Activated naive CD8-positive, alpha-beta T cell treated with anti-CD3 and anti-CD28 coated beads for 36 hours (primary cell): ENCODE measurements around the gene YTHDF1. TPM values are rescaled to one million over a fixed set of nuclear protein-coding genes. Genes with fewer than 3 reads are reported as not detected.

Experiments used
- DNase-seq: peaks from one replicate; pipeline ENCODE4 v3.0.0; 2021
- H3K27ac Mint-ChIP-seq: one replicate; pipeline ENCODE4 v1.8.0; 2022; ENCODE audit warnings: mild to moderate bottlenecking, moderate library complexity, mixed read lengths
- H3K27me3 Mint-ChIP-seq: one replicate; pipeline ENCODE4 v1.8.0; 2022; ENCODE audit warnings: mild to moderate bottlenecking, mixed read lengths
- H3K36me3 Mint-ChIP-seq: one replicate; pipeline ENCODE4 v1.8.0; 2021; ENCODE audit warnings: mild to moderate bottlenecking, mixed read lengths
- H3K4me1 Mint-ChIP-seq: one replicate; pipeline ENCODE4 v1.8.0; 2021; ENCODE audit warnings: mixed read lengths
- H3K4me3 Mint-ChIP-seq: one replicate; pipeline ENCODE4 v1.8.0; 2022; ENCODE audit warnings: mild to moderate bottlenecking, moderate library complexity, mixed read lengths
- H3K9me3 Mint-ChIP-seq: one replicate; pipeline ENCODE4 v1.8.0; 2022; ENCODE audit warnings: mixed read lengths
- total RNA-seq, 2 experiments: library from RNA; stranded (reverse); gene quantifications; one replicate each; pipeline ENCODE4 v1.2.3, GENCODE V29; 2021

The YTHDF1 gene
- total RNA-seq, 2 experiments from 2014 or later = 47.4 to 48.3 TPM

GRCh38 chr20:63168861-63169260, 47.1 kb downstream of the YTHDF1 start:
- no peaks in the 10 kb centered on the region for H3K4me1 Mint-ChIP-seq
- H3K27ac Mint-ChIP-seq = no peak overlapping the region
- H3K36me3 Mint-ChIP-seq = no peaks in the 10 kb centered on the region
- no peak for DNase-seq
- no peaks in the 10 kb centered on the region for H3K9me3 Mint-ChIP-seq
- H3K4me3 Mint-ChIP-seq = no peak overlapping the region
- H3K27me3 Mint-ChIP-seq = peaks cover 16% of the 10 kb centered on the region

- H3K4me3 Mint-ChIP-seq = no peak overlapping the region
- H3K4me1 Mint-ChIP-seq = no peaks in the 10 kb centered on the region
- no peaks in the 10 kb centered on the region for H3K36me3 Mint-ChIP-seq
- no peak for DNase-seq
- H3K27me3 Mint-ChIP-seq = peaks cover 13% of the 10 kb centered on the region
- H3K27ac Mint-ChIP-seq = no peak overlapping the region
- H3K9me3 Mint-ChIP-seq = no peaks in the 10 kb centered on the region
Measured at GRCh38 chr20:63167918-63168520, 47.9 kb downstream of the YTHDF1 start.

GRCh38 chr20:63167026-63167917, 48.7 kb downstream of the YTHDF1 start:
- no peak overlapping the region for H3K27ac Mint-ChIP-seq
- no peaks in the 10 kb centered on the region for H3K9me3 Mint-ChIP-seq
- peaks cover 9% of the 10 kb centered on the region for H3K27me3 Mint-ChIP-seq
- DNase-seq = no peak
- H3K4me1 Mint-ChIP-seq = no peaks in the 10 kb centered on the region
- H3K4me3 Mint-ChIP-seq = no peak overlapping the region
- H3K36me3 Mint-ChIP-seq = no peaks in the 10 kb centered on the region

GRCh38 chr20:63166193-63167020, 49.5 kb downstream of the YTHDF1 start:
- Mint-ChIP-seq H3K4me1 (no peaks in the 10 kb centered on the region), H3K27me3 (peaks cover under 1% of the 10 kb centered on the region), H3K36me3 (no peaks in the 10 kb centered on the region), H3K27ac (no peak overlapping the region), H3K9me3 (no peaks in the 10 kb centered on the region), H3K4me3 (no peak overlapping the region)
- no peak for DNase-seq

- no peaks in the 10 kb centered on the region for H3K4me1 Mint-ChIP-seq
- no peaks in the 10 kb centered on the region for H3K36me3 Mint-ChIP-seq
- H3K27me3 Mint-ChIP-seq = no peaks in the 10 kb centered on the region
- no peak for DNase-seq
- no peaks in the 10 kb centered on the region for H3K9me3 Mint-ChIP-seq
- no peak overlapping the region for H3K27ac Mint-ChIP-seq
- H3K4me3 Mint-ChIP-seq = no peak overlapping the region
Measured at GRCh38 chr20:63165356-63166192, 50.4 kb downstream of the YTHDF1 start.

- DNase-seq = no peak
- Mint-ChIP-seq H3K4me1 (no peaks in the 10 kb centered on the region), H3K9me3 (no peaks in the 10 kb centered on the region), H3K27me3 (no peaks in the 10 kb centered on the region), H3K36me3 (no peaks in the 10 kb centered on the region), H3K4me3 (no peak overlapping the region), H3K27ac (no peak overlapping the region)
Measured at GRCh38 chr20:63164484-63165355, 51.2 kb downstream of the YTHDF1 start.

GRCh38 chr20:63163596-63164483, 52.1 kb downstream of the YTHDF1 start:
- no peaks in the 10 kb centered on the region for H3K9me3 Mint-ChIP-seq
- H3K4me3 Mint-ChIP-seq = no peak overlapping the region
- H3K27me3 Mint-ChIP-seq = no peaks in the 10 kb centered on the region
- H3K4me1 Mint-ChIP-seq = no peaks in the 10 kb centered on the region
- H3K36me3 Mint-ChIP-seq = no peaks in the 10 kb centered on the region
- DNase-seq = no peak
- H3K27ac Mint-ChIP-seq = no peak overlapping the region

- no peak overlapping the region for H3K27ac Mint-ChIP-seq
- no peak for DNase-seq
- no peaks in the 10 kb centered on the region for H3K9me3 Mint-ChIP-seq
- H3K4me3 Mint-ChIP-seq = no peak overlapping the region
- H3K4me1 Mint-ChIP-seq = no peaks in the 10 kb centered on the region
- H3K27me3 Mint-ChIP-seq = no peaks in the 10 kb centered on the region
- no peaks in the 10 kb centered on the region for H3K36me3 Mint-ChIP-seq
Measured at GRCh38 chr20:63163171-63163570, 52.8 kb downstream of the YTHDF1 start.

- Mint-ChIP-seq H3K4me3 (no peak overlapping the region), H3K27me3 (no peaks in the 10 kb centered on the region), H3K27ac (no peak overlapping the region), H3K4me1 (no peaks in the 10 kb centered on the region), H3K9me3 (no peaks in the 10 kb centered on the region), H3K36me3 (no peaks in the 10 kb centered on the region)
- no peak for DNase-seq
Measured at GRCh38 chr20:63162206-63162795, 53.6 kb downstream of the YTHDF1 start.

GRCh38 chr20:63161176-63161651, 54.7 kb downstream of the YTHDF1 start:
- no peaks in the 10 kb centered on the region for H3K4me1 Mint-ChIP-seq
- no peak overlapping the region for H3K27ac Mint-ChIP-seq

GRCh38 chr20:63160641-63161175, 55.2 kb downstream of the YTHDF1 start:
- no peak overlapping the region for H3K27ac Mint-ChIP-seq

More at GRCh38 chr20:63161176-63161651, 54.7 kb downstream of the YTHDF1 start:
- no peak for DNase-seq
- Mint-ChIP-seq H3K36me3 (no peaks in the 10 kb centered on the region), H3K27me3 (no peaks in the 10 kb centered on the region), H3K4me3 (no peak overlapping the region), H3K9me3 (no peaks in the 10 kb centered on the region)

GRCh38 chr20:63159826-63160640, 55.9 kb downstream of the YTHDF1 start:
- Mint-ChIP-seq H3K36me3 (no peaks in the 10 kb centered on the region), H3K9me3 (no peaks in the 10 kb centered on the region), H3K4me1 (no peaks in the 10 kb centered on the region), H3K4me3 (no peak overlapping the region), H3K27ac (no peak overlapping the region), H3K27me3 (peaks cover 5% of the 10 kb centered on the region)
- no peak for DNase-seq

More at GRCh38 chr20:63160641-63161175, 55.2 kb downstream of the YTHDF1 start:
- Mint-ChIP-seq H3K27me3 (peaks cover 4% of the 10 kb centered on the region), H3K36me3 (no peaks in the 10 kb centered on the region), H3K4me3 (no peak overlapping the region), H3K9me3 (no peaks in the 10 kb centered on the region), H3K4me1 (no peaks in the 10 kb centered on the region)
- no peak for DNase-seq
